Activated CD4-positive, alpha-beta T cell treated with anti-CD3 and anti-CD28 coated beads, Interleukin-2, Interleukin-6, amounts not matched to agents 100 ng/mL and 50 ng/mL, durations not matched to agents 16 hours and 8 hours (primary cell): ENCODE measurements around the gene TIMP2.

Experiments used
- DNase-seq: peaks from one replicate; pipeline ENCODE4 v3.0.0-alpha.2; 2020

The TIMP2 gene

GRCh38 chr17:78831688-78832540 is 93.3 kb downstream of the TIMP2 start:
- no peak for DNase-seq

GRCh38 chr17:78829477-78829876 is 95.7 kb downstream of the TIMP2 start:
- no peak for DNase-seq

- DNase-seq: peak; percentile 16
Measured at GRCh38 chr17:78828470-78829185, 96.6 kb downstream of the TIMP2 start.

- no peak for DNase-seq
Measured at GRCh38 chr17:78826836-78827509, 98.2 kb downstream of the TIMP2 start.

GRCh38 chr17:78826421-78826820 is 98.8 kb downstream of the TIMP2 start:
- no peak for DNase-seq

GRCh38 chr17:78825696-78826095 is 99.5 kb downstream of the TIMP2 start:
- DNase-seq: no peak

- no peak for DNase-seq
Measured at GRCh38 chr17:78824240-78824639, 100.9 kb downstream of the TIMP2 start.

- DNase-seq: no peak
Measured at GRCh38 chr17:78823282-78824046, 101.7 kb downstream of the TIMP2 start.

GRCh38 chr17:78822552-78822951 is 102.6 kb downstream of the TIMP2 start:
- no peak for DNase-seq

GRCh38 chr17:78821961-78822360 is 103.2 kb downstream of the TIMP2 start:
- no peak for DNase-seq

GRCh38 chr17:78820841-78821240 is 104.3 kb downstream of the TIMP2 start:
- DNase-seq: no peak

- no peak for DNase-seq
Measured at GRCh38 chr17:78819806-78820792, 105.1 kb downstream of the TIMP2 start.

GRCh38 chr17:78819402-78819801 is 105.8 kb downstream of the TIMP2 start:
- DNase-seq: no peak

- peak; percentile 66 for DNase-seq
Measured at GRCh38 chr17:78818932-78819331, 106.3 kb downstream of the TIMP2 start.

- no peak for DNase-seq
Measured at GRCh38 chr17:78818152-78818846, 106.9 kb downstream of the TIMP2 start.

GRCh38 chr17:78817123-78817522 is 108.1 kb downstream of the TIMP2 start:
- DNase-seq: peak; percentile 90

- no peak for DNase-seq
Measured at GRCh38 chr17:78815696-78816095, 109.5 kb downstream of the TIMP2 start.

GRCh38 chr17:78812855-78813254 is 112.3 kb downstream of the TIMP2 start:
- DNase-seq: no peak

- no peak for DNase-seq
Measured at GRCh38 chr17:78808163-78808562, 117.0 kb downstream of the TIMP2 start.

- no peak for DNase-seq
Measured at GRCh38 chr17:78806451-78806850, 118.7 kb downstream of the TIMP2 start.

- peak; percentile 90 for DNase-seq
Measured at GRCh38 chr17:78805301-78805700, 119.9 kb downstream of the TIMP2 start.
